Loucy (cell line): ENCODE measurements around the gene NRXN3.

ENCODE experiments used
- CTCF ChIP-seq: fragments of 200-600 bp; sonication (generic); conservative IDR thresholded peaks from 2 replicates; pipeline ENCODE4 v1.5.1; 2014; ENCODE audit warnings: mild to moderate bottlenecking, antibody characterized with exemption, low read length
- EZH2phosphoT487 ChIP-seq: fragments of 200-600 bp; IDR thresholded peaks from 2 replicates; pipeline ENCODE4 v1.6.1; 2018; ENCODE audit warnings: antibody characterized with exemption, mild to moderate bottlenecking, moderate library complexity, borderline replicate concordance

DNA sequence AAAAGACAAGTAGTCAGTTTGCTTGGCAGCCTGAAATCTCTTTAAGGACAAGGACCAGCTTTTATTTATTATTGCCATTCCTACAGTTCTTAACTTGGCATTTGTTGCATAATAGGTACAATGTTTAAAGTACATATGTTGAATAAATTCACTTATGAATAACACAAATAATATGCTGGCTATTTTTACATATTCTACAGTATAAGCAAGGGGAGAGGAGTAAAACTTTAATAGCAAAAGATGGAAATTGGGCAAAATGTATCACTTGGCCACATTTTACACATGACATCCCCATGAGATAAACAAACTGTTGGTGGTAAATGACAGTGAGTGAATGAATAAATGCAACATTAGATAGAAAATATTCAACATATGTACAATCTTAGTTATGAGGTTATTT lies 1708.1 kb downstream of the NRXN3 start:
- no peak for TF ChIP-seq EZH2phosphoT487
- no peak for TF ChIP-seq CTCF
